ENCODE results near the gene KDM3A.

DNA sequence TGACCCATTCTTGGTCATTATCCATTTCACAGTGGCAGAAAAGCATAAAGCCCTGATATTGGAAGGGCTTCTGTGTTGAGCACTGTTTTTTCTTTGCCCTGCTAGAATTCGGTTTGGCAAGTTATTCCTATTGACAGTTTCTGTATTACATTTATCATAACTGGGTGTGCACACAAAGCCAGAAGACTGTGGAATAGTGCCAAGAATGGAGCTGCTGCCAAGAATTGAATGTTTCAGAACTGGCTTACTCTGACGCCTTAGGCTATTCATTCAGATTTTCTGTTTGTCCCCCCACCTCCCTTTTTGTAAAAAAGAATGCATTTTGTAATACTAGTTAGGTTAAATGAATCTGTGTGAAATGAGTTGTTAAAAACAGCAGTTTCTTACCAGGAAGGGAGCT lies 12.7 kb downstream of the KDM3A start:
- no peak for TF ChIP-seq POLR2AphosphoS5 (IDR thresholded peaks at IDR 0.05; ENCODE audit: low read depth)
- TF ChIP-seq, protein P1, sequence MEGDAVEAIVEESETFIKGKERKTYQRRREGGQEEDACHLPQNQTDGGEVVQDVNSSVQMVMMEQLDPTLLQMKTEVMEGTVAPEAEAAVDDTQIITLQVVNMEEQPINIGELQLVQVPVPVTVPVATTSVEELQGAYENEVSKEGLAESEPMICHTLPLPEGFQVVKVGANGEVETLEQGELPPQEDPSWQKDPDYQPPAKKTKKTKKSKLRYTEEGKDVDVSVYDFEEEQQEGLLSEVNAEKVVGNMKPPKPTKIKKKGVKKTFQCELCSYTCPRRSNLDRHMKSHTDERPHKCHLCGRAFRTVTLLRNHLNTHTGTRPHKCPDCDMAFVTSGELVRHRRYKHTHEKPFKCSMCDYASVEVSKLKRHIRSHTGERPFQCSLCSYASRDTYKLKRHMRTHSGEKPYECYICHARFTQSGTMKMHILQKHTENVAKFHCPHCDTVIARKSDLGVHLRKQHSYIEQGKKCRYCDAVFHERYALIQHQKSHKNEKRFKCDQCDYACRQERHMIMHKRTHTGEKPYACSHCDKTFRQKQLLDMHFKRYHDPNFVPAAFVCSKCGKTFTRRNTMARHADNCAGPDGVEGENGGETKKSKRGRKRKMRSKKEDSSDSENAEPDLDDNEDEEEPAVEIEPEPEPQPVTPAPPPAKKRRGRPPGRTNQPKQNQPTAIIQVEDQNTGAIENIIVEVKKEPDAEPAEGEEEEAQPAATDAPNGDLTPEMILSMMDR (conservative IDR thresholded peaks at IDR 0.05; ENCODE audit: low read depth in 2 of 2): no peak
